Thymus (tissue), 11 donors: ENCODE results near the gene PRKCD. TPM values are rescaled to one million over a fixed set of nuclear protein-coding genes. Genes with fewer than 3 reads are reported as not detected.
A peak's percentile ranks its signal among the peaks of the same experiment; 100 is the strongest.

Experiments
- DNase-seq, 9 donors: peaks; one replicate each; pipeline ENCODE4 v3.0.0-alpha.2; 2013; ENCODE audit warnings: low spot score in 9 of 9, low read depth in 6 of 9, missing footprints in 1 of 9
- H3K27ac ChIP-seq, 2 donors: one replicate each; pipeline ENCODE4 v1.5.1; 2013; ENCODE audit warnings: control low read depth in 1 of 2, low read depth in 1 of 2, low read length in 1 of 2, mild to moderate bottlenecking in 1 of 2, moderate library complexity in 1 of 2
- H3K27me3 ChIP-seq, 2 donors: one replicate each; pipeline ENCODE4 v1.5.1; 2013; ENCODE audit warnings: low read length in 1 of 2; ENCODE audit not compliant: control insufficient read depth in 2 of 2, insufficient read depth in 1 of 2
- H3K36me3 ChIP-seq, 2 donors: one replicate each; pipeline ENCODE4 v1.5.1; 2013; ENCODE audit warnings: low read length in 1 of 2, mild to moderate bottlenecking in 1 of 2, moderate library complexity in 1 of 2; ENCODE audit not compliant: control insufficient read depth in 2 of 2, insufficient read depth in 2 of 2
- H3K4me1 ChIP-seq, 2 donors: one replicate each; pipeline ENCODE4 v1.5.1; 2013; ENCODE audit warnings: low read length in 2 of 2; ENCODE audit not compliant: control insufficient read depth in 2 of 2, insufficient read depth in 2 of 2
- H3K4me3 ChIP-seq, 2 donors: one replicate each; pipeline ENCODE4 v1.5.1; 2013; ENCODE audit warnings: low read length in 2 of 2, control low read depth in 1 of 2, mild to moderate bottlenecking in 1 of 2
- H3K9me3 ChIP-seq, 2 donors: one replicate each; pipeline ENCODE4 v1.5.1; 2013; ENCODE audit warnings: low read length in 1 of 2, mild to moderate bottlenecking in 1 of 2; ENCODE audit not compliant: control insufficient read depth in 2 of 2, insufficient read depth in 1 of 2
- WGBS: extraction: QIAGEN DNeasy Blood & Tissue Kit; methylation state at CpG from one replicate; pipeline ENCODE4 v1.1.7; 2013; 5-methylcytosine and 5-hydroxymethylcytosine counted together
- polyA plus RNA-seq: library from polyadenylated mRNA; stranded (reverse); fragments of 200-250 nt; gene quantifications from one replicate; pipeline ENCODE4 v1.2.3, GENCODE V29; 2013
- total RNA-seq: library from RNA; stranded (reverse); fragments of 120-200 nt; gene quantifications from one replicate; pipeline ENCODE4 v1.2.4, GENCODE V29; 2013
- donor health status: healthy.

PRKCD gene
- total and polyA plus RNA-seq, 2 donors: 2.4 to 15.3 TPM

- Histone ChIP-seq H3K4me3 (no peak overlapping the region), H3K9me3 (peaks cover 0 to 9% of the 10 kb centered on the region in 2 donors), H3K36me3 (no peaks in the 10 kb centered on the region), H3K4me1 (peaks cover 0 to 3% of the 10 kb centered on the region in 2 donors), H3K27ac (no peak overlapping the region), H3K27me3 (no peaks in the 10 kb centered on the region)
- WGBS: 97% methylated on average over 7 of the region's 7 CpGs
- DNase-seq: no peak
These were observed 52.3 kb downstream of the PRKCD start for GRCh38 chr3:53213276-53213675.

GRCh38 chr3:53215816-53216215, 54.8 kb downstream of the PRKCD start:
- Histone ChIP-seq H3K27me3 (no peaks in the 10 kb centered on the region), H3K36me3 (no peaks in the 10 kb centered on the region), H3K9me3 (no peaks in the 10 kb centered on the region), H3K4me1 (peaks cover 0 to 5% of the 10 kb centered on the region in 2 donors), H3K4me3 (no peak overlapping the region), H3K27ac (no peak overlapping the region)
- 87% methylated on average over 2 of the region's 2 CpGs for WGBS
- DNase-seq: no peak

- no peak overlapping the region for H3K4me3 ChIP-seq
- H3K9me3 ChIP-seq: no peaks in the 10 kb centered on the region
- H3K4me1 ChIP-seq: peaks cover 0 to 5% of the 10 kb centered on the region in 2 donors
- H3K36me3 ChIP-seq: no peaks in the 10 kb centered on the region
- WGBS: 80% methylated on average over 3 of the region's 3 CpGs
- H3K27me3 ChIP-seq: no peaks in the 10 kb centered on the region
- no peak overlapping the region for H3K27ac ChIP-seq
- no peak for DNase-seq
These were observed 55.7 kb downstream of the PRKCD start for GRCh38 chr3:53216723-53217122.

- Histone ChIP-seq H3K36me3 (no peaks in the 10 kb centered on the region), H3K4me3 (no peak overlapping the region), H3K27ac (no peak overlapping the region), H3K9me3 (no peaks in the 10 kb centered on the region), H3K4me1 (peaks cover 0 to 5% of the 10 kb centered on the region in 2 donors), H3K27me3 (no peaks in the 10 kb centered on the region)
- WGBS: 95% methylated on average over 2 of the region's 2 CpGs
- DNase-seq: no peak
These were observed 56.2 kb downstream of the PRKCD start for GRCh38 chr3:53217175-53217574.

- Histone ChIP-seq H3K4me3 (no peak overlapping the region), H3K36me3 (peaks cover 5% of the 10 kb centered on the region in 2 donors), H3K4me1 (peaks cover 0 to 5% of the 10 kb centered on the region in 2 donors), H3K9me3 (no peaks in the 10 kb centered on the region), H3K27ac (no peak overlapping the region), H3K27me3 (no peaks in the 10 kb centered on the region)
- 80% methylated on average over 2 of the region's 2 CpGs for WGBS
- no peak for DNase-seq
These were observed 57.1 kb downstream of the PRKCD start for GRCh38 chr3:53218131-53218530.

GRCh38 chr3:53219895-53220483, 59.0 kb downstream of the PRKCD start:
- H3K27ac ChIP-seq: no peak overlapping the region
- peaks cover 0 to 5% of the 10 kb centered on the region in 2 donors for H3K4me1 ChIP-seq
- 53% methylated on average over 10 of the region's 10 CpGs for WGBS

GRCh38 chr3:53221345-53221744, 60.3 kb downstream of the PRKCD start:
- no peak for DNase-seq
- no peaks in the 10 kb centered on the region for H3K27me3 ChIP-seq
- H3K9me3 ChIP-seq: no peaks in the 10 kb centered on the region
- peaks cover 0 to 5% of the 10 kb centered on the region in 2 donors for H3K4me1 ChIP-seq
- 97% methylated on average over 4 of the region's 4 CpGs for WGBS
- no peak overlapping the region for H3K27ac ChIP-seq
- no peak overlapping the region for H3K4me3 ChIP-seq
- peaks cover 34 to 37% of the 10 kb centered on the region in 2 donors for H3K36me3 ChIP-seq

More at GRCh38 chr3:53219895-53220483, 59.0 kb downstream of the PRKCD start:
- H3K4me3 ChIP-seq: no peak overlapping the region
- DNase-seq: peak; percentile 42 to 88 (median 70)
- no peaks in the 10 kb centered on the region for H3K27me3 ChIP-seq
- peaks cover 20 to 23% of the 10 kb centered on the region in 2 donors for H3K36me3 ChIP-seq
- H3K9me3 ChIP-seq: no peaks in the 10 kb centered on the region

GRCh38 chr3:53221827-53222182, 60.8 kb downstream of the PRKCD start:
- no peaks in the 10 kb centered on the region for H3K27me3 ChIP-seq
- H3K4me1 ChIP-seq: peaks cover 0 to 5% of the 10 kb centered on the region in 2 donors
- peaks cover 38 to 41% of the 10 kb centered on the region in 2 donors for H3K36me3 ChIP-seq
- H3K27ac ChIP-seq: no peak overlapping the region
- no peak for DNase-seq
- no peak overlapping the region for H3K4me3 ChIP-seq
- no peaks in the 10 kb centered on the region for H3K9me3 ChIP-seq
- WGBS: 97% methylated on average over 3 of the region's 3 CpGs

- peaks cover 0 to 5% of the 10 kb centered on the region in 2 donors for H3K4me1 ChIP-seq
- WGBS: 98% methylated on average over 12 of the region's 12 CpGs
These were observed 61.3 kb downstream of the PRKCD start for GRCh38 chr3:53222183-53222901.

More at GRCh38 chr3:53222183-53222901, 61.3 kb downstream of the PRKCD start:
- no peaks in the 10 kb centered on the region for H3K9me3 ChIP-seq
- H3K27ac ChIP-seq: no peak overlapping the region
- H3K27me3 ChIP-seq: no peaks in the 10 kb centered on the region
- DNase-seq: no peak
- peaks cover 44 to 47% of the 10 kb centered on the region in 2 donors for H3K36me3 ChIP-seq
- no peak overlapping the region for H3K4me3 ChIP-seq
